Measurements from ENCODE around the gene GTPBP4. TPM values are rescaled to one million over a fixed set of nuclear protein-coding genes. Genes with fewer than 3 reads are reported as not detected.
"Not testable (repeated sequence)": the region's sequence is repeated elsewhere in the genome, so short reads cannot be mapped to it uniquely, and the experiment has no call there.

Gene GTPBP4
- total RNA-seq, 1 experiment from 2014 or later, result 44.6 TPM

DNA sequence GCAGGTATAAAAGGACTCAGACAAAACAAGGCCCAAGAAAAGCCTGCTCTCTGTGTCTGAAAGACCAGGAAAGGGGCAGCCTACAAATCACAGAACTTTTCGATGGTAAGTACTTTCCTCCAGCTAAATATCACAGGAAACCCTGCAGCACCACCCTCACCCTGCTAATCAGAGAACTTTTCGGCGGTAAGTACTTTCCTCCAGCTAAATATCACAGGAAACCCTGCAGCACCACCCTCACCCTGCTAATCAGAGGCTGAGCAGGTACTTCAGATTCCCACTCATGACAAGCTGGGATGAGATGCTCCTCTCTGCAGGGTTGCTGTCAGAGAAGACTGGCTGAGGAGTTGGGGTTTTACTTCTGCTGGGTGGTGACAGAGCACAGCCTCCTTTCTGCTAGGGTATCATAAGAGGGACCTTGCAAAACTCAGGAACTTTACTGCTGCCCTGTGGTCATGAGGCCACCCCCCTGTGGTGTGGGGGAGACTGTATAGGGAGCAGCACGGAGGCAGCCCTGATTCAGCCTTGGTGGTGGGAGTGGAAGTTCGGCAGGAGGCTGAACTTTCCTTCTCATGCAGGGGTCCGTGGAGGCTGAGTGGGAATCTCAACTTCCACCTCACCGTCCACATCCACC, 75.1 kb downstream of the GTPBP4 start:
- DNase-seq, result no peak
- no TSS peak for BruUV-seq (replicated peaks)
- POLR2A ChIA-PET (ENCODE audit: unreplicated experiment), result no interaction called here
- H3K27ac ChIP-seq (ENCODE audit: low read length), result no peak overlapping the region
- H3K4me1 ChIP-seq (ENCODE audit: insufficient read depth, low read length), result no peaks in the 10 kb centered on the region
- H2AFZ ChIP-seq (ENCODE audit: low read length), result no peak overlapping the region
- H3K27me3 ChIP-seq (ENCODE audit: low read length), result no peaks in the 10 kb centered on the region
- no peak overlapping the region for H3K9ac ChIP-seq (ENCODE audit: low read length)
- no peaks in the 10 kb centered on the region for H3K9me2 ChIP-seq (replicated peaks; ENCODE audit: low read length)
- no peaks in the 10 kb centered on the region for H4K20me1 ChIP-seq (ENCODE audit: low read length)
- H3K36me3 ChIP-seq (ENCODE audit: low read depth, low read length), result no peaks in the 10 kb centered on the region
- no peak overlapping the region for H3K4me2 ChIP-seq (ENCODE audit: low read length)
- H3K4me3 ChIP-seq (ENCODE audit: low read length), result no peak overlapping the region
- H3K79me2 ChIP-seq (ENCODE audit: low read length), result peaks cover 26% of the 10 kb centered on the region
- TF ChIP-seq EZH2 (IDR thresholded peaks at IDR 0.05; ENCODE audit: low read length, unreplicated experiment) (no peak), EZH2phosphoT487 (IDR thresholded peaks at IDR 0.05; ENCODE audit: borderline replicate concordance, low read length) (no peak)
- TF ChIP-seq, protein P1, sequence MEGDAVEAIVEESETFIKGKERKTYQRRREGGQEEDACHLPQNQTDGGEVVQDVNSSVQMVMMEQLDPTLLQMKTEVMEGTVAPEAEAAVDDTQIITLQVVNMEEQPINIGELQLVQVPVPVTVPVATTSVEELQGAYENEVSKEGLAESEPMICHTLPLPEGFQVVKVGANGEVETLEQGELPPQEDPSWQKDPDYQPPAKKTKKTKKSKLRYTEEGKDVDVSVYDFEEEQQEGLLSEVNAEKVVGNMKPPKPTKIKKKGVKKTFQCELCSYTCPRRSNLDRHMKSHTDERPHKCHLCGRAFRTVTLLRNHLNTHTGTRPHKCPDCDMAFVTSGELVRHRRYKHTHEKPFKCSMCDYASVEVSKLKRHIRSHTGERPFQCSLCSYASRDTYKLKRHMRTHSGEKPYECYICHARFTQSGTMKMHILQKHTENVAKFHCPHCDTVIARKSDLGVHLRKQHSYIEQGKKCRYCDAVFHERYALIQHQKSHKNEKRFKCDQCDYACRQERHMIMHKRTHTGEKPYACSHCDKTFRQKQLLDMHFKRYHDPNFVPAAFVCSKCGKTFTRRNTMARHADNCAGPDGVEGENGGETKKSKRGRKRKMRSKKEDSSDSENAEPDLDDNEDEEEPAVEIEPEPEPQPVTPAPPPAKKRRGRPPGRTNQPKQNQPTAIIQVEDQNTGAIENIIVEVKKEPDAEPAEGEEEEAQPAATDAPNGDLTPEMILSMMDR (conservative IDR thresholded peaks at IDR 0.05; ENCODE audit: low read depth, low read length), result no peak
- H3K9me3 ChIP-seq (ENCODE audit: low read length), result no peaks in the 10 kb centered on the region
- ATAC-seq, result no peak
- intact Hi-C loops (cut with micrococcal nuclease), result no loop called here
- H3F3A ChIP-seq (ENCODE audit: low read length, unreplicated experiment), result no peaks in the 10 kb centered on the region
- CTCF ChIA-PET, result no interaction called here

DNA sequence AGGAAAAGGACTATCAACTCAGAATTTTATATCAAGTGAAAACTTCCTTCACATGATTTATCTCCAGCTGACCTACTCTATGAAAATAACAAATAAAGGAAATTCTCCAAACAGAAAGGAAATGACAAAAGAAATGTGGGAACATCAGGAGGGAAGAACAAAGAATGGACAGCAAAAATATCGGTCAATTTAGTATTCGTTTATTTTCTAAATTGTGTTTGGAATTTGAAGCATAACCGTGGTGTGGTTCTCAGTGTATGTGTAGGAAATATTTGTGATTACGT, 76.7 kb downstream of the GTPBP4 start:
- Histone ChIP-seq H3K36me3 (ENCODE audit: low read depth, low read length) (no peaks in the 10 kb centered on the region), H2AFZ (ENCODE audit: low read length) (no peak overlapping the region), H3K4me1 (ENCODE audit: insufficient read depth, low read length) (no peaks in the 10 kb centered on the region), H3K9me2 (replicated peaks; ENCODE audit: low read length) (no peaks in the 10 kb centered on the region), H3K27ac (ENCODE audit: low read length) (no peak overlapping the region), H3K4me2 (ENCODE audit: low read length) (no peak overlapping the region), H3F3A (ENCODE audit: low read length, unreplicated experiment) (no peaks in the 10 kb centered on the region), H3K9ac (ENCODE audit: low read length) (no peak overlapping the region), H3K4me3 (ENCODE audit: low read length) (no peak overlapping the region), H3K27me3 (ENCODE audit: low read length) (no peaks in the 10 kb centered on the region), H3K79me2 (ENCODE audit: low read length) (peaks cover 13% of the 10 kb centered on the region; the same call in 1 of the 2 replicates), H4K20me1 (ENCODE audit: low read length) (no peaks in the 10 kb centered on the region), H3K9me3 (ENCODE audit: low read length) (no peaks in the 10 kb centered on the region)
- no peak for DNase-seq
- TF ChIP-seq EZH2 (IDR thresholded peaks at IDR 0.05; ENCODE audit: low read length, unreplicated experiment) (no peak), EZH2phosphoT487 (IDR thresholded peaks at IDR 0.05; ENCODE audit: borderline replicate concordance, low read length) (no peak)
- TF ChIP-seq, protein P1 (conservative IDR thresholded peaks at IDR 0.05; ENCODE audit: low read depth, low read length), result no peak
- ATAC-seq, result no peak
- POLR2A ChIA-PET (ENCODE audit: unreplicated experiment), result no interaction called here
- no TSS peak for BruUV-seq (replicated peaks)
- intact Hi-C loops (cut with micrococcal nuclease), result no loop called here
- CTCF ChIA-PET, result no interaction called here

DNA sequence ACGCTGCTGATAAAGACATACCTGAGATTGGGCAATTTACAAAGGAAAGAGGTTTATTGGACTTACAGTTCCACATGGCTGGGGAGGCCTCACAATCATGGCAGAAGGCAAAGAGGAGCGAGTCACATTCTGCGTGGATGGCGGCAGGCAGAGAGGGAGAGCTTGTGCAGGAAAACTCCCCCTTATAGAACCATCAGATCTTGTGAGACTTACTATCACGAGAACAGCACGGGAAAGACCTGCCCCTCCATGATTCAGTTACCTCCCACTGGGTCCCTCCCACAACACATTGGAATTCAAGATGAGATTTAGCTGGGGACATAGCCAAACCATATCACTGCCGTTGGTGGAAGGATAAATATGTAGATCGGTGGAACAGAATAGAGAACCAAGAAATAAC, 78.5 kb downstream of the GTPBP4 start:
- CTCF ChIA-PET; H3K36me3 ChIP-seq (ENCODE audit: low read depth, low read length); H3K79me2 ChIP-seq (ENCODE audit: low read length); H3K4me1 ChIP-seq (ENCODE audit: insufficient read depth, low read length); H4K20me1 ChIP-seq (ENCODE audit: low read length); H2AFZ ChIP-seq (ENCODE audit: low read length); H3K9me2 ChIP-seq (replicated peaks; ENCODE audit: low read length); DNase-seq; H3K9ac ChIP-seq (ENCODE audit: low read length); intact Hi-C loops (cut with micrococcal nuclease); H3F3A ChIP-seq (ENCODE audit: low read length, unreplicated experiment); H3K27me3 ChIP-seq (ENCODE audit: low read length); H3K4me3 ChIP-seq (ENCODE audit: low read length); H3K4me2 ChIP-seq (ENCODE audit: low read length); BruUV-seq (replicated peaks); H3K27ac ChIP-seq (ENCODE audit: low read length); POLR2A ChIA-PET (ENCODE audit: unreplicated experiment); ATAC-seq; H3K9me3 ChIP-seq (ENCODE audit: low read length): not testable (repeated sequence)
